Neural cell (in vitro differentiated cells): ENCODE results near the gene PCK1. TPM values are rescaled to one million over a fixed set of nuclear protein-coding genes. Genes with fewer than 3 reads are reported as not detected.

Experiments used
- H2AFZ ChIP-seq: fragments of 200-600, 300-800 bp; sonication (generic), shearing (Covaris generic); 2 replicates; pipeline ENCODE4 v1.6.0; 2014; ENCODE audit warnings: low read depth, mild to moderate bottlenecking, antibody characterized with exemption, low read length, moderate library complexity
- H3F3A ChIP-seq: fragments of 200-600 bp; shearing (Covaris generic); 2 replicates; pipeline ENCODE4 v1.6.1; 2016; ENCODE audit warnings: mild to moderate bottlenecking, moderate library complexity, mixed read lengths, antibody characterized with exemption, low read length; ENCODE audit not compliant: insufficient read depth, poor library complexity, severe bottlenecking
- H3K27ac ChIP-seq: fragments of 200-600, 300-800 bp; sonication (generic), shearing (Covaris generic); 2 replicates; pipeline ENCODE4 v1.5.1; 2014; ENCODE audit warnings: mild to moderate bottlenecking, low read length, moderate library complexity
- H3K27me3 ChIP-seq: fragments of 300-800, 200-600 bp; sonication (generic), shearing (Covaris generic); 2 replicates; pipeline ENCODE4 v1.6.0; 2014; ENCODE audit warnings: mild to moderate bottlenecking, low read depth, low read length, moderate library complexity; ENCODE audit not compliant: insufficient read depth
- H3K36me3 ChIP-seq: fragments of 300-800, 200-600 bp; sonication (generic), shearing (Covaris generic); 2 replicates; pipeline ENCODE4 v1.5.1; 2014; ENCODE audit warnings: mild to moderate bottlenecking, antibody characterized with exemption, low read length, moderate library complexity; ENCODE audit not compliant: insufficient read depth
- H3K4me2 ChIP-seq: fragments of 300-800, 200-600 bp; sonication (generic), shearing (Covaris generic); 2 replicates; pipeline ENCODE4 v1.6.0; 2014; ENCODE audit warnings: mild to moderate bottlenecking, low read length
- H3K4me3 ChIP-seq: fragments of 300-800, 200-600 bp; sonication (generic), shearing (Covaris generic); 2 replicates; pipeline ENCODE4 v1.5.1; 2014; ENCODE audit warnings: mild to moderate bottlenecking, low read length, moderate library complexity
- H3K79me2 ChIP-seq: fragments of 200-600 bp; shearing (Covaris generic); replicated peaks from 2 replicates; pipeline ENCODE4 v1.6.0; 2014; ENCODE audit warnings: mild to moderate bottlenecking, low read length, moderate library complexity; ENCODE audit not compliant: insufficient read depth
- H3K9ac ChIP-seq: fragments of 300-800, 200-600 bp; sonication (generic), shearing (Covaris generic); 2 replicates; pipeline ENCODE4 v1.6.1; 2016; ENCODE audit warnings: mild to moderate bottlenecking, low read length, mixed read lengths
- H3K9me2 ChIP-seq: fragments of 200-600 bp; shearing (Covaris generic); 2 replicates; pipeline ENCODE4 v1.6.1; 2016; ENCODE audit warnings: mild to moderate bottlenecking, low read length, mixed read lengths; ENCODE audit not compliant: insufficient read depth
- H3K9me3 ChIP-seq: fragments of 200-600, 300-800 bp; sonication (generic), shearing (Covaris generic); 2 replicates; pipeline ENCODE4 v1.6.1; 2016; ENCODE audit warnings: mild to moderate bottlenecking, mixed run types, low read length, moderate library complexity, mixed read lengths
- H4K20me1 ChIP-seq: fragments of 200-600 bp; shearing (Covaris generic); 2 replicates; pipeline ENCODE4 v1.6.1; 2016; ENCODE audit warnings: mild to moderate bottlenecking, mixed run types; ENCODE audit not compliant: insufficient read depth
- EP300 ChIP-seq: fragments of 450-650 bp; conservative IDR thresholded peaks from 2 replicates; pipeline ENCODE4 v1.6.1; 2014; ENCODE audit warnings: antibody characterized with exemption, mild to moderate bottlenecking, moderate library complexity; ENCODE audit not compliant: poor library complexity, severe bottlenecking
- EZH2 ChIP-seq: fragments of 200-600, 300-800 bp; shearing (Covaris generic), sonication (generic); IDR thresholded peaks from 2 replicates; pipeline ENCODE4 v1.6.1; 2014; ENCODE audit warnings: antibody characterized with exemption, low read length, borderline replicate concordance, mild to moderate bottlenecking; ENCODE audit not compliant: insufficient read depth, poor library complexity, severe bottlenecking
- MXI1 ChIP-seq: fragments of 450-650 bp; conservative IDR thresholded peaks from 2 replicates; pipeline ENCODE4 v1.6.1; 2014; ENCODE audit warnings: antibody characterized with exemption, mild to moderate bottlenecking; ENCODE audit not compliant: poor library complexity, severe bottlenecking
- POLR2AphosphoS5 ChIP-seq: IDR thresholded peaks from 2 replicates; pipeline ENCODE4 v1.6.1; 2012
- RAD21 ChIP-seq: fragments of 450-650 bp; conservative IDR thresholded peaks from 2 replicates; pipeline ENCODE4 v1.6.1; 2014; ENCODE audit warnings: antibody characterized with exemption, mild to moderate bottlenecking, moderate library complexity
- SMC3 ChIP-seq: fragments of 450-650 bp; conservative IDR thresholded peaks from 2 replicates; pipeline ENCODE4 v1.6.1; 2014; ENCODE audit warnings: antibody characterized with exemption, mild to moderate bottlenecking, moderate library complexity; ENCODE audit not compliant: poor library complexity
- TAF1 ChIP-seq: IDR thresholded peaks from 2 replicates; pipeline ENCODE4 v1.6.1; 2012; ENCODE audit warnings: low read depth
- polyA plus RNA-seq: library from polyadenylated mRNA; depleted of rRNA; stranded (reverse); fragments of >200 nt; gene quantifications from 2 replicates; pipeline ENCODE4 v1.2.3, GENCODE V29; 2014
- TF ChIP-seq, protein P1 (sequence below): fragments of 450-650 bp; IDR thresholded peaks from 2 replicates; pipeline ENCODE4 v1.5.1; 2014; ENCODE audit warnings: antibody characterized with exemption, mild to moderate bottlenecking, moderate library complexity; ENCODE audit not compliant: poor library complexity, severe bottlenecking
- TF ChIP-seq, protein P2 (sequence below): IDR thresholded peaks from 2 replicates; pipeline ENCODE4 v1.6.1; 2012; ENCODE audit warnings: borderline replicate concordance

PCK1 gene
- polyA plus RNA-seq, 1 donor from 2014 or later: 0.24 TPM

DNA sequence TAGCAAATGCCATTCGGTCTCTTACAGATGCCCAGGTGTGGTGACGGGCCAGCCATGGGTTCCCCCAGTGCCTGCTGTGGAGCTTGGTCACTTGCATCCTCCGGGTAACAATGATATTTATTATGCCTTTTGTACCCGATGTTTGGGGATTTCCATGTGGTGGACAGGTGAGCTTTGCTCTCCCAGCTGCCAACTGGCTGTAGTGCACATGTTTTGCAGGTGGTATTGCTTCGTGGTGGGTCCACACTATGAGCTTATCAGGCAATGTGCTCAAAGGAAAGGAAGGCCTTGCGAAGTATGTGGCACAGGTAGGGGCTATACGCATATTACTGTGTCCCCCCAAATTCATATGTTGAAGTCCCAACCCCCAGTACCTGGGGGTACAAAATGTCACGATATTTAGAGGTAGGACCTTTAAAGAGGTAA lies 31.7 kb upstream of the PCK1 start:
- Histone ChIP-seq H3K4me2 (no peak overlapping the region), H3F3A (no peaks in the 10 kb centered on the region), H3K36me3 (no peaks in the 10 kb centered on the region), H3K27me3 (no peaks in the 10 kb centered on the region), H3K27ac (no peak overlapping the region), H4K20me1 (no peaks in the 10 kb centered on the region), H3K4me3 (no peak overlapping the region), H3K9ac (no peak overlapping the region), H3K9me3 (no peaks in the 10 kb centered on the region), H3K9me2 (no peaks in the 10 kb centered on the region), H2AFZ (no peak overlapping the region), H3K79me2 (no peaks in the 10 kb centered on the region)
- no peak for TF ChIP-seq MXI1
- TF ChIP-seq, protein P1, sequence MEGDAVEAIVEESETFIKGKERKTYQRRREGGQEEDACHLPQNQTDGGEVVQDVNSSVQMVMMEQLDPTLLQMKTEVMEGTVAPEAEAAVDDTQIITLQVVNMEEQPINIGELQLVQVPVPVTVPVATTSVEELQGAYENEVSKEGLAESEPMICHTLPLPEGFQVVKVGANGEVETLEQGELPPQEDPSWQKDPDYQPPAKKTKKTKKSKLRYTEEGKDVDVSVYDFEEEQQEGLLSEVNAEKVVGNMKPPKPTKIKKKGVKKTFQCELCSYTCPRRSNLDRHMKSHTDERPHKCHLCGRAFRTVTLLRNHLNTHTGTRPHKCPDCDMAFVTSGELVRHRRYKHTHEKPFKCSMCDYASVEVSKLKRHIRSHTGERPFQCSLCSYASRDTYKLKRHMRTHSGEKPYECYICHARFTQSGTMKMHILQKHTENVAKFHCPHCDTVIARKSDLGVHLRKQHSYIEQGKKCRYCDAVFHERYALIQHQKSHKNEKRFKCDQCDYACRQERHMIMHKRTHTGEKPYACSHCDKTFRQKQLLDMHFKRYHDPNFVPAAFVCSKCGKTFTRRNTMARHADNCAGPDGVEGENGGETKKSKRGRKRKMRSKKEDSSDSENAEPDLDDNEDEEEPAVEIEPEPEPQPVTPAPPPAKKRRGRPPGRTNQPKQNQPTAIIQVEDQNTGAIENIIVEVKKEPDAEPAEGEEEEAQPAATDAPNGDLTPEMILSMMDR: no peak
- TF ChIP-seq, protein P2, sequence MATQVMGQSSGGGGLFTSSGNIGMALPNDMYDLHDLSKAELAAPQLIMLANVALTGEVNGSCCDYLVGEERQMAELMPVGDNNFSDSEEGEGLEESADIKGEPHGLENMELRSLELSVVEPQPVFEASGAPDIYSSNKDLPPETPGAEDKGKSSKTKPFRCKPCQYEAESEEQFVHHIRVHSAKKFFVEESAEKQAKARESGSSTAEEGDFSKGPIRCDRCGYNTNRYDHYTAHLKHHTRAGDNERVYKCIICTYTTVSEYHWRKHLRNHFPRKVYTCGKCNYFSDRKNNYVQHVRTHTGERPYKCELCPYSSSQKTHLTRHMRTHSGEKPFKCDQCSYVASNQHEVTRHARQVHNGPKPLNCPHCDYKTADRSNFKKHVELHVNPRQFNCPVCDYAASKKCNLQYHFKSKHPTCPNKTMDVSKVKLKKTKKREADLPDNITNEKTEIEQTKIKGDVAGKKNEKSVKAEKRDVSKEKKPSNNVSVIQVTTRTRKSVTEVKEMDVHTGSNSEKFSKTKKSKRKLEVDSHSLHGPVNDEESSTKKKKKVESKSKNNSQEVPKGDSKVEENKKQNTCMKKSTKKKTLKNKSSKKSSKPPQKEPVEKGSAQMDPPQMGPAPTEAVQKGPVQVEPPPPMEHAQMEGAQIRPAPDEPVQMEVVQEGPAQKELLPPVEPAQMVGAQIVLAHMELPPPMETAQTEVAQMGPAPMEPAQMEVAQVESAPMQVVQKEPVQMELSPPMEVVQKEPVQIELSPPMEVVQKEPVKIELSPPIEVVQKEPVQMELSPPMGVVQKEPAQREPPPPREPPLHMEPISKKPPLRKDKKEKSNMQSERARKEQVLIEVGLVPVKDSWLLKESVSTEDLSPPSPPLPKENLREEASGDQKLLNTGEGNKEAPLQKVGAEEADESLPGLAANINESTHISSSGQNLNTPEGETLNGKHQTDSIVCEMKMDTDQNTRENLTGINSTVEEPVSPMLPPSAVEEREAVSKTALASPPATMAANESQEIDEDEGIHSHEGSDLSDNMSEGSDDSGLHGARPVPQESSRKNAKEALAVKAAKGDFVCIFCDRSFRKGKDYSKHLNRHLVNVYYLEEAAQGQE: no peak
- TF ChIP-seq TAF1: no peak
- no peak for TF ChIP-seq EP300
- no peak for TF ChIP-seq EZH2
- no peak for TF ChIP-seq RAD21
- TF ChIP-seq SMC3: no peak
- no peak for TF ChIP-seq POLR2AphosphoS5

DNA sequence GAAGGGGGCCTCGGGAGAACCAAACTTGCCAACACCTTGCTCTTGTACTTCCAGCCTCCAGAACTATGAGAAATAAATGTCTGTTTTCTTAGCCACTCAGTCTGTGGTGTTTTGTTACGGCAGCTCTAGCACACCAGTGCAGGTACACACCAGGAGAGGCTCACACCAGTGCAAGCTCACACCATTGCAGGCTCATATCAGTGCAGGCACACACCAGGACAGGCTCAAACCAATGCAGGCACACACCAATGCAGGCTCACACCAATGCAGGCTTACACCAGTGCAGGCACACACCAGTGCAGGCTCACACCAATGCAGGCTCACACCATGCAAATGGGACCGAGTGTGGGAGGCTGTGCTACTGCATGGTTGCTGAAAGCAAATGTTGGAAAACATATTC lies 31.1 kb upstream of the PCK1 start:
- TF ChIP-seq, protein P1: no peak
- TF ChIP-seq SMC3 (no peak), EZH2 (no peak), MXI1 (no peak), TAF1 (no peak), EP300 (no peak), RAD21 (no peak), POLR2AphosphoS5 (no peak)
- TF ChIP-seq, protein P2: no peak
- H3K36me3 ChIP-seq: no peaks in the 10 kb centered on the region
- no peak overlapping the region for H2AFZ ChIP-seq
- no peak overlapping the region for H3K27ac ChIP-seq
- H3K9me3 ChIP-seq: no peaks in the 10 kb centered on the region
- H4K20me1 ChIP-seq: no peaks in the 10 kb centered on the region
- H3K9ac ChIP-seq: no peak overlapping the region
- H3K4me2 ChIP-seq: no peak overlapping the region
- no peaks in the 10 kb centered on the region for H3K27me3 ChIP-seq
- no peaks in the 10 kb centered on the region for H3K9me2 ChIP-seq
- no peaks in the 10 kb centered on the region for H3K79me2 ChIP-seq
- H3K4me3 ChIP-seq: no peak overlapping the region
- no peaks in the 10 kb centered on the region for H3F3A ChIP-seq
